HepG2 (cell line): ENCODE data around the gene S100A7. TPM values are rescaled to one million over a fixed set of nuclear protein-coding genes. Genes with fewer than 3 reads are reported as not detected.

Experiments used
- ARHGAP35 ChIP-seq: sonication (generic); formaldehyde crosslinking; IDR thresholded peaks from 2 replicates; pipeline ENCODE4 v1.9.0; 2022; ENCODE audit warnings: mild to moderate bottlenecking, inconsistent platforms, moderate library complexity, missing genetic modification reagents, borderline replicate concordance
- DMAP1 ChIP-seq: IDR thresholded peaks from 2 replicates; pipeline ENCODE4 v1.6.1; 2016
- FOXM1 ChIP-seq: sonication (generic); formaldehyde crosslinking; IDR thresholded peaks from 2 replicates; pipeline ENCODE4 v1.5.0; 2020; ENCODE audit warnings: missing genetic modification reagents
- KLF11 ChIP-seq: IDR thresholded peaks from 2 replicates; pipeline ENCODE4 v1.6.1; 2016; ENCODE audit warnings: missing compliant biosample characterization
- MED8 ChIP-seq: sonication (generic); formaldehyde crosslinking; IDR thresholded peaks from 2 replicates; pipeline ENCODE4 v1.8.1; 2023; ENCODE audit warnings: mild to moderate bottlenecking, missing genetic modification reagents; ENCODE audit not compliant: insufficient replicate concordance
- NFYC ChIP-seq: IDR thresholded peaks from 2 replicates; pipeline ENCODE4 v1.6.1; 2016; ENCODE audit warnings: missing genetic modification reagents, missing compliant biosample characterization
- RBFOX2 ChIP-seq: fragments of 200-400 bp; formaldehyde crosslinking; IDR thresholded peaks from 2 replicates; pipeline ENCODE4 v1.6.1; 2017; ENCODE audit warnings: low read depth, mild to moderate bottlenecking, low read length
- REXO4 ChIP-seq: sonication (generic); formaldehyde crosslinking; IDR thresholded peaks from 2 replicates; pipeline ENCODE4 v1.8.0; 2022; ENCODE audit warnings: missing genetic modification reagents, mild to moderate bottlenecking, borderline replicate concordance
- SAFB2 ChIP-seq: sonication (generic); formaldehyde crosslinking; IDR thresholded peaks from 2 replicates; pipeline ENCODE4 v1.5.1; 2020; ENCODE audit warnings: missing genetic modification reagents, low read depth, mild to moderate bottlenecking, borderline replicate concordance
- SPEN ChIP-seq: sonication (generic); formaldehyde crosslinking; IDR thresholded peaks from 2 replicates; pipeline ENCODE4 v1.5.1; 2020; ENCODE audit warnings: low read depth, mild to moderate bottlenecking, missing genetic modification reagents
- TCF7 ChIP-seq: sonication (generic); IDR thresholded peaks from 2 replicates; pipeline ENCODE4 v1.6.1; 2016; ENCODE audit warnings: antibody characterized with exemption, low read depth
- ZMYM3 ChIP-seq: sonication (generic); formaldehyde crosslinking; IDR thresholded peaks from 2 replicates; pipeline ENCODE4 v1.5.1; 2020; ENCODE audit warnings: mild to moderate bottlenecking, missing genetic modification reagents
- ZNF234 ChIP-seq: sonication (generic); formaldehyde crosslinking; conservative IDR thresholded peaks from 2 replicates; pipeline ENCODE4 v1.5.1; 2020; ENCODE audit warnings: mild to moderate bottlenecking, missing genetic modification reagents
- ZNF501 ChIP-seq: sonication (generic); formaldehyde crosslinking; IDR thresholded peaks from 2 replicates; pipeline ENCODE4 v1.5.1; 2020; ENCODE audit warnings: mild to moderate bottlenecking, moderate library complexity, missing genetic modification reagents
- ZNF703 ChIP-seq: sonication (generic); formaldehyde crosslinking; IDR thresholded peaks from 2 replicates; pipeline ENCODE4 v1.5.1; 2020; ENCODE audit warnings: missing genetic modification reagents, mild to moderate bottlenecking, moderate library complexity, borderline replicate concordance
- polyA plus RNA-seq, 8 experiments: library from polyadenylated mRNA; depleted of rRNA in 3 of 8; stranded (reverse) in 7 of 8; unstranded in 1 of 8; fragments of >200 nt; fragmentation: Illumina TruSeq in 4 of 8; extraction: Trizol in 4 of 8; gene quantifications; 2 replicates each; pipeline versions ENCODE4 v1.2.1 to v1.2.3, GENCODE V29; 2011 to 2016; ENCODE audit warnings: low read depth in 4 of 8, missing spikeins in 1 of 8, mixed read lengths in 1 of 8; ENCODE audit not compliant: insufficient read depth in 1 of 8
- total RNA-seq, 5 experiments: library from RNA; depleted of rRNA; stranded (reverse); fragments of >200 nt; fragmentation: Illumina TruSeq; extraction: Trizol; gene quantifications; 2 replicates each; pipeline ENCODE4 v1.2.3, GENCODE V29; 2016; ENCODE audit warnings: low read depth in 1 of 5
- TF ChIP-seq, protein P1 (sequence below): IDR thresholded peaks from 2 replicates; pipeline ENCODE4 v1.6.1; 2016; ENCODE audit warnings: low read depth, control low read depth
- TF ChIP-seq, protein P2 (sequence below): sonication (generic); formaldehyde crosslinking; IDR thresholded peaks from 2 replicates; pipeline ENCODE4 v1.8.1; 2023; ENCODE audit warnings: missing genetic modification reagents, mild to moderate bottlenecking, borderline replicate concordance
- TF ChIP-seq, protein P3 (sequence below): sonication (generic); formaldehyde crosslinking; IDR thresholded peaks from 2 replicates; pipeline ENCODE4 v1.5.0; 2020; ENCODE audit warnings: missing genetic modification reagents
- TF ChIP-seq, protein P4 (sequence below): sonication (generic); formaldehyde crosslinking; IDR thresholded peaks from 2 replicates; pipeline ENCODE4 v1.5.0; 2020; ENCODE audit warnings: mild to moderate bottlenecking, low read depth, missing genetic modification reagents, borderline replicate concordance
- TF ChIP-seq, protein P5 (sequence below): IDR thresholded peaks from 2 replicates; pipeline ENCODE4 v1.6.1; 2012; ENCODE audit warnings: low read depth, low read length, improper control_type of control experiment
- TF ChIP-seq, protein P6 (sequence below): sonication (generic); formaldehyde crosslinking; IDR thresholded peaks from 2 replicates; pipeline ENCODE4 v1.5.1; 2020; ENCODE audit warnings: missing genetic modification reagents, mild to moderate bottlenecking, borderline replicate concordance
- TF ChIP-seq, protein P7 (sequence below): sonication (generic); formaldehyde crosslinking; IDR thresholded peaks from 2 replicates; pipeline ENCODE4 v1.5.0; 2020; ENCODE audit warnings: missing genetic modification reagents

S100A7 gene
- total and polyA plus RNA-seq, 2 of the 13 experiments (the other 11 are each of a cell fraction or from before 2014, with no cell fraction given), result not detected

DNA sequence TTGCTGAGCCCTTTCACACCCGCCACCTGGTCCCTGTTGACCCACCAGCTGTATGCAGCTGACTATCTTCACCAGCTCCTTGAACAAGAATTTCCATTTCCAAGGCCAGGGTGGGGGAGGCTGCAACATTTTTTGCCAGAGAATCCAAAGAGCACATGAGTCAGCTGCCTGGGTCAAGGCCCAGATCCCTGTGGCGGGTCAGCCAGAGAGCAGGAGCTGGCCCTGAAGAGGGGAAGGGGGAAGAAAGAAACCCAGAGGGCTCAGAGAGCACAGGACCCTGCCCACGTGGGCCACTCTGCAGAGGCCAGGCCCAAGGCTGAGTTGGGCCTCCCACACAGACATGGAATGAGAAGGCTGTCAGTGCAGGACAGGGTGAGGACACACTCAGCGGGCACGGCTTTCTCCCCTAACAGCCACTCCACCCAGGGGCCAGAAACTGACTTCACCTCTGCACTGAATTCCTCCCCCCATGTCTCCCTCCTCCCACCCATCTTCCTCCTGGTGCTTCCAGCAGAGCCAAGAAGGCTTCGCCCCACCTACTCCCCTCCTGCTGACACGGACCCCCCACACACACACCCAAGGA lies 46.5 kb upstream of the S100A7 start (continued):
- TF ChIP-seq, protein P1, sequence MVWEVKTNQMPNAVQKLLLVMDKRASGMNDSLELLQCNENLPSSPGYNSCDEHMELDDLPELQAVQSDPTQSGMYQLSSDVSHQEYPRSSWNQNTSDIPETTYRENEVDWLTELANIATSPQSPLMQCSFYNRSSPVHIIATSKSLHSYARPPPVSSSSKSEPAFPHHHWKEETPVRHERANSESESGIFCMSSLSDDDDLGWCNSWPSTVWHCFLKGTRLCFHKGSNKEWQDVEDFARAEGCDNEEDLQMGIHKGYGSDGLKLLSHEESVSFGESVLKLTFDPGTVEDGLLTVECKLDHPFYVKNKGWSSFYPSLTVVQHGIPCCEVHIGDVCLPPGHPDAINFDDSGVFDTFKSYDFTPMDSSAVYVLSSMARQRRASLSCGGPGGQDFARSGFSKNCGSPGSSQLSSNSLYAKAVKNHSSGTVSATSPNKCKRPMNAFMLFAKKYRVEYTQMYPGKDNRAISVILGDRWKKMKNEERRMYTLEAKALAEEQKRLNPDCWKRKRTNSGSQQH (CRISPR knock-in tag), result no peak
- TF ChIP-seq, protein P2, sequence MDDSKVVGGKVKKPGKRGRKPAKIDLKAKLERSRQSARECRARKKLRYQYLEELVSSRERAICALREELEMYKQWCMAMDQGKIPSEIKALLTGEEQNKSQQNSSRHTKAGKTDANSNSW (CRISPR knock-in tag), result no peak
- TF ChIP-seq ZMYM3 (CRISPR knock-in tag) (no peak), SPEN (CRISPR knock-in tag) (no peak), TCF7 (no peak), ZNF234 (CRISPR knock-in tag) (no peak), KLF11 (CRISPR knock-in tag) (no peak), FOXM1 (CRISPR knock-in tag) (no peak), RBFOX2 (no peak), ARHGAP35 (no peak), REXO4 (CRISPR knock-in tag) (no peak), DMAP1 (no peak), ZNF703 (CRISPR knock-in tag) (no peak), NFYC (no peak), SAFB2 (CRISPR knock-in tag) (no peak), ZNF501 (CRISPR knock-in tag) (no peak), MED8 (CRISPR knock-in tag) (no peak)
- TF ChIP-seq, protein P3, sequence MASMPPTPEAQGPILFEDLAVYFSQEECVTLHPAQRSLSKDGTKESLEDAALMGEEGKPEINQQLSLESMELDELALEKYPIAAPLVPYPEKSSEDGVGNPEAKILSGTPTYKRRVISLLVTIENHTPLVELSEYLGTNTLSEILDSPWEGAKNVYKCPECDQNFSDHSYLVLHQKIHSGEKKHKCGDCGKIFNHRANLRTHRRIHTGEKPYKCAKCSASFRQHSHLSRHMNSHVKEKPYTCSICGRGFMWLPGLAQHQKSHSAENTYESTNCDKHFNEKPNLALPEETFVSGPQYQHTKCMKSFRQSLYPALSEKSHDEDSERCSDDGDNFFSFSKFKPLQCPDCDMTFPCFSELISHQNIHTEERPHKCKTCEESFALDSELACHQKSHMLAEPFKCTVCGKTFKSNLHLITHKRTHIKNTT (CRISPR knock-in tag), result no peak
- TF ChIP-seq, protein P4, sequence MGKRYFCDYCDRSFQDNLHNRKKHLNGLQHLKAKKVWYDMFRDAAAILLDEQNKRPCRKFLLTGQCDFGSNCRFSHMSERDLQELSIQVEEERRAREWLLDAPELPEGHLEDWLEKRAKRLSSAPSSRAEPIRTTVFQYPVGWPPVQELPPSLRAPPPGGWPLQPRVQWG (CRISPR knock-in tag), result no peak
- TF ChIP-seq, protein P5, sequence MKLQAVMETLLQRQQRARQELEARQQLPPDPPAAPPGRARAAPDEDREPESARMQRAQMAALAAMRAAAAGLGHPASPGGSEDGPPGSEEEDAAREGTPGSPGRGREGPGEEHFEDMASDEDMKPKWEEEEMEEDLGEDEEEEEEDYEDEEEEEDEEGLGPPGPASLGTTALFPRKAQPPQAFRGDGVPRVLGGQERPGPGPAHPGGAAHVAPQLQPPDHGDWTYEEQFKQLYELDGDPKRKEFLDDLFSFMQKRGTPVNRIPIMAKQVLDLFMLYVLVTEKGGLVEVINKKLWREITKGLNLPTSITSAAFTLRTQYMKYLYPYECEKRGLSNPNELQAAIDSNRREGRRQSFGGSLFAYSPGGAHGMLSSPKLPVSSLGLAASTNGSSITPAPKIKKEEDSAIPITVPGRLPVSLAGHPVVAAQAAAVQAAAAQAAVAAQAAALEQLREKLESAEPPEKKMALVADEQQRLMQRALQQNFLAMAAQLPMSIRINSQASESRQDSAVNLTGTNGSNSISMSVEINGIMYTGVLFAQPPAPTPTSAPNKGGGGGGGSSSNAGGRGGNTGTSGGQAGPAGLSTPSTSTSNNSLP, result no peak
- TF ChIP-seq, protein P6, sequence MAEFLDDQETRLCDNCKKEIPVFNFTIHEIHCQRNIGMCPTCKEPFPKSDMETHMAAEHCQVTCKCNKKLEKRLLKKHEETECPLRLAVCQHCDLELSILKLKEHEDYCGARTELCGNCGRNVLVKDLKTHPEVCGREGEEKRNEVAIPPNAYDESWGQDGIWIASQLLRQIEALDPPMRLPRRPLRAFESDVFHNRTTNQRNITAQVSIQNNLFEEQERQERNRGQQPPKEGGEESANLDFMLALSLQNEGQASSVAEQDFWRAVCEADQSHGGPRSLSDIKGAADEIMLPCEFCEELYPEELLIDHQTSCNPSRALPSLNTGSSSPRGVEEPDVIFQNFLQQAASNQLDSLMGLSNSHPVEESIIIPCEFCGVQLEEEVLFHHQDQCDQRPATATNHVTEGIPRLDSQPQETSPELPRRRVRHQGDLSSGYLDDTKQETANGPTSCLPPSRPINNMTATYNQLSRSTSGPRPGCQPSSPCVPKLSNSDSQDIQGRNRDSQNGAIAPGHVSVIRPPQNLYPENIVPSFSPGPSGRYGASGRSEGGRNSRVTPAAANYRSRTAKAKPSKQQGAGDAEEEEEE, result no peak
- TF ChIP-seq, protein P7, sequence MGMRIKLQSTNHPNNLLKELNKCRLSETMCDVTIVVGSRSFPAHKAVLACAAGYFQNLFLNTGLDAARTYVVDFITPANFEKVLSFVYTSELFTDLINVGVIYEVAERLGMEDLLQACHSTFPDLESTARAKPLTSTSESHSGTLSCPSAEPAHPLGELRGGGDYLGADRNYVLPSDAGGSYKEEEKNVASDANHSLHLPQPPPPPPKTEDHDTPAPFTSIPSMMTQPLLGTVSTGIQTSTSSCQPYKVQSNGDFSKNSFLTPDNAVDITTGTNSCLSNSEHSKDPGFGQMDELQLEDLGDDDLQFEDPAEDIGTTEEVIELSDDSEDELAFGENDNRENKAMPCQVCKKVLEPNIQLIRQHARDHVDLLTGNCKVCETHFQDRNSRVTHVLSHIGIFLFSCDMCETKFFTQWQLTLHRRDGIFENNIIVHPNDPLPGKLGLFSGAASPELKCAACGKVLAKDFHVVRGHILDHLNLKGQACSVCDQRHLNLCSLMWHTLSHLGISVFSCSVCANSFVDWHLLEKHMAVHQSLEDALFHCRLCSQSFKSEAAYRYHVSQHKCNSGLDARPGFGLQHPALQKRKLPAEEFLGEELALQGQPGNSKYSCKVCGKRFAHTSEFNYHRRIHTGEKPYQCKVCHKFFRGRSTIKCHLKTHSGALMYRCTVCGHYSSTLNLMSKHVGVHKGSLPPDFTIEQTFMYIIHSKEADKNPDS (CRISPR knock-in tag), result no peak
